ENCODE measurements around the gene GNPAT.
A peak's percentile ranks its signal among the peaks of the same experiment; 100 is the strongest.

The GNPAT gene

GRCh38 chr1:231286603-231287002 is 45.6 kb downstream of the GNPAT start:
- no peak for DNase-seq
- TF ChIP-seq POLR2A (IDR thresholded peaks at IDR 0.05; ENCODE audit: low read length) (no peak), GATA1 (IDR thresholded peaks at IDR 0.05; ENCODE audit: low read depth, low read length) (no peak)

- no peak for DNase-seq
- TF ChIP-seq POLR2A (IDR thresholded peaks at IDR 0.05; ENCODE audit: low read length) (no peak), GATA1 (IDR thresholded peaks at IDR 0.05; ENCODE audit: low read depth, low read length) (no peak)
These were observed 54.9 kb downstream of the GNPAT start for GRCh38 chr1:231295938-231296337.

DNA sequence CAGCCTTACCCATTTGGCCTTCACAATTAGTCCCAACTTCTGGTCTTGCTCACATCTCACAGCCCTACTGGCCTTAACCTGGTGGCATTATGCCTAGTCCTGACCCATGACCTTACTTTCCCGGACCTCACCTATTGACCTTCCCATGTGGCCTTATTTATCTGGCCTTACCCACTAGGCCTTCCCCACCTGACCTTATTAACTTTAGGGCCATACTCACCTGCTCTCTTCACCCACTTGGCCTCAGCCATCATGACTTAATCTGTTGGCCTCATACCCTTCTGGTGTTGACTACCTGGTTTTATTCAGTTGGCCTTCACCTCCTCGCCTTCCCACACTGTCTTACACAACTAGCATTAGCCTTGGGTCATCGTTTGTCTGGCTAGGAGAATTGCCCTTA is 61.0 kb downstream of the GNPAT start:
- DNase-seq = no peak
- TF ChIP-seq POLR2A (IDR thresholded peaks at IDR 0.05; ENCODE audit: low read length) (no peak), GATA1 (IDR thresholded peaks at IDR 0.05; ENCODE audit: low read depth, low read length) (no peak)

- DNase-seq = no peak
These were observed 69.5 kb downstream of the GNPAT start for GRCh38 chr1:231310391-231310934.

GRCh38 chr1:231311720-231312431 is 70.9 kb downstream of the GNPAT start:
- no peak for DNase-seq
- no peak for TF ChIP-seq GATA1 (IDR thresholded peaks at IDR 0.05; ENCODE audit: low read depth, low read length)
- TF ChIP-seq POLR2A (IDR thresholded peaks at IDR 0.05; ENCODE audit: low read length) = no peak

More at GRCh38 chr1:231310391-231310934, 69.5 kb downstream of the GNPAT start:
- TF ChIP-seq POLR2A (IDR thresholded peaks at IDR 0.05; ENCODE audit: low read length) (no peak), GATA1 (IDR thresholded peaks at IDR 0.05; ENCODE audit: low read depth, low read length) (no peak)

DNA sequence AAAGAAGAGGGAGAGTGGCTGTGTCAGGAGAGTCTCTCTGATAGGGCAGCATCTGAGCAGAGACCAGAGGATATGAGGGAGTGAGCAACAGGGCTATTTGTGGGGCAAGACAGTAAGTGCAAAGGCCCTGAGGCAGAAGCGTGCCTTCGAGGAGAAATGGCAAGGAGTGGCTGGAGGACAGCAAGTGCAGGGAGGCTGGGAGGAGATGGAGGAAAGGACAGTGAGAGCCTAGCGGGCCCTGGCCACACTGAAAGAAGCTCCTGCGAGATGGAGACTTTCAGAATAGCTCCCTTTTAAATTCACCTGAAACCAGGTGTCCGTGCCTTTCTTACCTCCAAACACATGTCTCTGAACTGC is 71.4 kb downstream of the GNPAT start:
- no peak for TF ChIP-seq POLR2A (IDR thresholded peaks at IDR 0.05; ENCODE audit: low read length)
- no peak for TF ChIP-seq GATA1 (IDR thresholded peaks at IDR 0.05; ENCODE audit: low read depth, low read length)
- DNase-seq = no peak

DNA sequence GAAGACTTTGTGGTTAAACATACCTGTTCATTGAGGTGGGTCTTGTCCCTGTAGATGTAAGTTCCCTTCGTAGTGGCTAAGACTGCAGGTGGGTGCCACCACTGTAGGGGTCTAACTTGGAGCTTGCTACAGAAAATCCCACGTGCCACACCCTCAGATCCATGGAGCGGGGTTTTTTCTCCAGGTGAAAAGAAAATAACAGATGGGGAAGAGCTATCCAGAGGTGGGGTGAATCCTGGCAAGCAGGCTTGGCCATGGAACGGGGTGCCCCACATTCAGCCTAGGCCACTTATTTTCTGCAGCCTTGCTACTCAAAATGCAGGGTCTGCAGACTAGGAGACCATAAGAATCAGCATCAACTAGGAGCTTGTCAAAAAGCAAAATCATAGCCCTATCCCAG is 72.6 kb downstream of the GNPAT start:
- no peak for DNase-seq
- TF ChIP-seq GATA1 (IDR thresholded peaks at IDR 0.05; ENCODE audit: low read depth, low read length) (no peak), POLR2A (IDR thresholded peaks at IDR 0.05; ENCODE audit: low read length) (no peak)

DNA sequence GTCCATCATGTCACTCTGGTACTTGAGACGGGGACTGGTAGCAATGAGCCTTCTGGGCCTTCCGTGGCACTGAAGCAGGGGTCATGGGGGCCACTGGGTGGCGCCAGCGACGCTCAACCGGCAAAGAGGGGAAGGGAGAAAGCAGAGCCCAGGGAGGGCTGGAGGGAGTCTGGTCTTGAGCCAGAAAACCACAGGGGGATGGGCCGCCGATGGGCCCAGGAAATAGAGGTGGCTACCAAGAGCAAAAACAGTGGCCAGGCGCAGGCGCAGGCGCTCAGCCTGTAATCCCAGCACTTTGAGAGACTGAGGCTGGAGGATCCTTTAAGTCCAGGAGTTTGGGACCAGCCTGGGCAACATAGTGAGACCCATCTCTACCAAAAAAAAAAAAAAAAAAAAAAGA is 74.9 kb downstream of the GNPAT start:
- peak; percentile 64 to 72 for DNase-seq
- no peak for TF ChIP-seq GATA1 (IDR thresholded peaks at IDR 0.05; ENCODE audit: low read depth, low read length)
- TF ChIP-seq POLR2A (IDR thresholded peaks at IDR 0.05; ENCODE audit: low read length) = no peak

- DNase-seq = peak; percentile 13 to 14
These were observed 76.4 kb downstream of the GNPAT start for GRCh38 chr1:231317306-231318014.

GRCh38 chr1:231318015-231318355 is 77.0 kb downstream of the GNPAT start:
- DNase-seq = no peak
- TF ChIP-seq GATA1 (IDR thresholded peaks at IDR 0.05; ENCODE audit: low read depth, low read length) = no peak
- no peak for TF ChIP-seq POLR2A (IDR thresholded peaks at IDR 0.05; ENCODE audit: low read length)

More at GRCh38 chr1:231317306-231318014, 76.4 kb downstream of the GNPAT start:
- TF ChIP-seq POLR2A (IDR thresholded peaks at IDR 0.05; ENCODE audit: low read length) (no peak), GATA1 (IDR thresholded peaks at IDR 0.05; ENCODE audit: low read depth, low read length) (no peak)

GRCh38 chr1:231318568-231318967 is 77.6 kb downstream of the GNPAT start:
- DNase-seq = no peak
- TF ChIP-seq POLR2A (IDR thresholded peaks at IDR 0.05; ENCODE audit: low read length) (no peak), GATA1 (IDR thresholded peaks at IDR 0.05; ENCODE audit: low read depth, low read length) (no peak)

DNA sequence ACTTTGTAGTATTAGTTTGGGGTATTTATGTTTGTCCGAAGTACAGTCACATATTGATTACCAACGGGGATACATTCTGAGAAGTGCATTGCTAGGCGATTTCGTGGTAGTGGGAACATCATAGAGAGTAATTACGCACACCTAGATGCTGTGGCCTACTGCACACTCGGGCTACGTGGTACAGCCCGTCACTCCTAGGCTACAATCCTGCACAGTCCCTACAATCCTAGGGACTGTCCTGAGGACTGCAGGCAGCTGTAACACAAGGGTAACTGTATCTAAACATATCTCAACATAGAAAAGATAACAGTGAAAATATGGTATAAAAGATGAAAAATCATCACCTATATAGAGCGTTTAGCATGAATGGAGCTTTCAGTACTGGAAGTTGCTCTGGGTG is 78.1 kb downstream of the GNPAT start:
- no peak for DNase-seq
- TF ChIP-seq GATA1 (IDR thresholded peaks at IDR 0.05; ENCODE audit: low read depth, low read length) (no peak), POLR2A (IDR thresholded peaks at IDR 0.05; ENCODE audit: low read length) (no peak)

DNA sequence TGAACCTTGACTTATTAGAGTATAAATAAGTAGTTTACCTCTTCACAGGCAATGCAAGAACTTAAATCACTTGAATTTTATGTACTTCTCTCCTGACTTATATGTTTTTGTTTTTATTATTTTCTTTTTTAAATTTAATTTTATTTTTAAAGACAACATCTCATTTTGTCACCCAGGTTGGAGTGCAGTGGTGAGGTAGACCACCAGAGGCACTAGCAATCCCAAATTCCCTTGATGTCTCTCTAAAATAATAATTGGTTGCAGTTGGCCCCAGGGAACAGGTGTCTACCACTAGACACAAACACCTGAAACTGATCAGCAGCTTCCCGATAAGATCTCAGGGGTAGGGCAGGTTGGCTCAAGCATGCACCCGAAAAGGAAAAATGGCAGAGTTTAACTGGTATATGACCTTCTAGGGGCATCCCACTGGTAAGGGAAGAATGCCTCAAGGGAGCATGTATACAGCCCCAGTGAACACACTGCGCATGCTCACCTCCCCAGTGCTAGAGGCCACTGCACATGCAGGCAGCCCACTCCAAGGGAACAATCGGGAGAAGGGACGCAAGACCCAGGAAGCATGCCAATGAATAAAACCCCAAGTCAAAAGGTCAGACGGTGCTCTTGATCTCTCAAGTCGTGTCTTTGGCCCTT is 82.0 kb downstream of the GNPAT start:
- TF ChIP-seq POLR2A (IDR thresholded peaks at IDR 0.05; ENCODE audit: low read length) (no peak), GATA1 (IDR thresholded peaks at IDR 0.05; ENCODE audit: low read depth, low read length) (no peak)
- no peak for DNase-seq

- TF ChIP-seq GATA1 (IDR thresholded peaks at IDR 0.05; ENCODE audit: low read depth, low read length) (no peak), POLR2A (IDR thresholded peaks at IDR 0.05; ENCODE audit: low read length) (no peak)
These were observed 83.6 kb downstream of the GNPAT start for GRCh38 chr1:231324660-231325059.

More at GRCh38 chr1:231324660-231325059, 83.6 kb downstream of the GNPAT start:
- no peak for DNase-seq

All from erythroblast (primary cell).